ENCODE results near the gene FATE1.

DNA sequence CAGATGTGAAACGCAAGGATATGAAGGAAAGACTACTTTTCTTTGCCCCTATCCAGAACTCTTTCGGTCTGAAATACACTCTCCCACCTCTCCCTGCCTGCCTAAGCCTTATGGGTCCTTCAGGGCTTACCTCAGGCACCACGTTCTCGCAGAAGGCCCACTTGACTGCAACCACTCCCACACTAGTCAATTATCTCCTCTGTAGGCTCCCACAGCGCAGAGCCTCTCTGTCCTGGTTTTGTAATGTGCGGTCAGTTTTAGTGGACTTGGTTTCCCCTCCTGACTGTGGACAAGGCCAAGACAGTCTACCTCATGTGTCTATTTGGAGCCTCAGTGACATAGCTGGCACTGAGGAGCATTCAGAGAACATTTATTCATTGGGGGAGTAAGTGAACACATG lies 29.8 kb downstream of the FATE1 start:
- TF ChIP-seq TARDBP (IDR thresholded peaks at IDR 0.05) (no peak), ARNT (IDR thresholded peaks at IDR 0.05) (no peak), SUZ12 (IDR thresholded peaks at IDR 0.05) (no peak), BHLHE40 (IDR thresholded peaks at IDR 0.05; ENCODE audit: borderline replicate concordance) (no peak), LEF1 (IDR thresholded peaks at IDR 0.05; ENCODE audit: borderline replicate concordance) (no peak)
